ENCODE measurements around the gene MCU. TPM values are rescaled to one million over a fixed set of nuclear protein-coding genes. Genes with fewer than 3 reads are reported as not detected.

MCU gene
- polyA plus RNA-seq, 1 donor (not counting 4 experiments of a cell fraction or from before 2014, with no cell fraction given), result 103 TPM

DNA sequence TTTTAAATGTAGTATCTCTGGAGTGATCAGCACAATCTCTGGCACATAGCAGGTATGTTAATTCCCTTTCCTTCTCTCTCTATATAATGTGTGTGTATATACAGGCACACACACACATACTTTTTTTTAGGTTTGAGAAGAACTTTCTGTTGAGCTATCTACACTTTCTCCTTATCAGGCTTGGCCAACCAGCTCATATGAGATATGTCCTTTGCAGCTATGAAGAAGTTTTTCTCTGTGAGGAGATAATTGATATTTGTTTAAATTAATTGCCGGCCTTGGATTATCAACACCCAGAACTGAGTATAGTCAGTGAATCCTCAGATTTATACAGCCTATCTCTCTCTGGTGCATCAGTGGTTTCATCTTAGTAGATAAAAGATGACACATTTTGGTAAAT lies 2.3 kb upstream of the MCU start:
- Histone ChIP-seq H3K9me1 (ENCODE audit: control insufficient read depth, extremely low read depth, insufficient read depth, low read length) (no peaks in the 10 kb centered on the region), H3K9me3 (ENCODE audit: control insufficient read depth, low read depth, low read length) (no peaks in the 10 kb centered on the region), H2AFZ (ENCODE audit: control insufficient read depth, low read length) (peak overlapping the region; percentile 4), H3K9ac (ENCODE audit: control insufficient read depth, extremely low read depth, insufficient read depth, low read length) (no peak overlapping the region), H3K36me3 (ENCODE audit: control insufficient read depth in 2 of 2, extremely low read depth in 1 of 2, insufficient read depth in 2 of 2, low read length in 2 of 2) (no peaks in the 10 kb centered on the region), H3K4me3 (ENCODE audit: control insufficient read depth in 2 of 3, extremely low read depth in 1 of 3, insufficient read depth in 2 of 3, low read depth in 1 of 3, low read length in 3 of 3) (no peak overlapping the region), H3K4me1 (ENCODE audit: control insufficient read depth, extremely low read depth, insufficient read depth, low read length) (peaks cover 40% of the 10 kb centered on the region), H3K27ac (ENCODE audit: control insufficient read depth, insufficient read depth, low read length) (no peak overlapping the region), H4K20me1 (ENCODE audit: control insufficient read depth, extremely low read depth, insufficient read depth, low read length) (no peaks in the 10 kb centered on the region), H3K27me3 (ENCODE audit: control insufficient read depth, extremely low read depth, insufficient read depth, low read length) (no peaks in the 10 kb centered on the region), H3K79me2 (ENCODE audit: control insufficient read depth, insufficient read depth, low read length) (peaks cover 24% of the 10 kb centered on the region), H3K4me2 (ENCODE audit: control insufficient read depth, extremely low read depth, insufficient read depth, low read depth, low read length) (no peak overlapping the region)
- no peak for TF ChIP-seq EZH2 (IDR thresholded peaks at IDR 0.05; ENCODE audit: low read length)
- TF ChIP-seq, protein P1, sequence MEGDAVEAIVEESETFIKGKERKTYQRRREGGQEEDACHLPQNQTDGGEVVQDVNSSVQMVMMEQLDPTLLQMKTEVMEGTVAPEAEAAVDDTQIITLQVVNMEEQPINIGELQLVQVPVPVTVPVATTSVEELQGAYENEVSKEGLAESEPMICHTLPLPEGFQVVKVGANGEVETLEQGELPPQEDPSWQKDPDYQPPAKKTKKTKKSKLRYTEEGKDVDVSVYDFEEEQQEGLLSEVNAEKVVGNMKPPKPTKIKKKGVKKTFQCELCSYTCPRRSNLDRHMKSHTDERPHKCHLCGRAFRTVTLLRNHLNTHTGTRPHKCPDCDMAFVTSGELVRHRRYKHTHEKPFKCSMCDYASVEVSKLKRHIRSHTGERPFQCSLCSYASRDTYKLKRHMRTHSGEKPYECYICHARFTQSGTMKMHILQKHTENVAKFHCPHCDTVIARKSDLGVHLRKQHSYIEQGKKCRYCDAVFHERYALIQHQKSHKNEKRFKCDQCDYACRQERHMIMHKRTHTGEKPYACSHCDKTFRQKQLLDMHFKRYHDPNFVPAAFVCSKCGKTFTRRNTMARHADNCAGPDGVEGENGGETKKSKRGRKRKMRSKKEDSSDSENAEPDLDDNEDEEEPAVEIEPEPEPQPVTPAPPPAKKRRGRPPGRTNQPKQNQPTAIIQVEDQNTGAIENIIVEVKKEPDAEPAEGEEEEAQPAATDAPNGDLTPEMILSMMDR (optimal IDR thresholded peaks at IDR 0.05 in 1 of 3, IDR thresholded peaks at IDR 0.05 in 1 of 3, conservative IDR thresholded peaks at IDR 0.05 in 1 of 3; ENCODE audit: extremely low read depth in 1 of 3, insufficient read depth in 2 of 3, low read length in 3 of 3), result no peak
- dilution Hi-C loops (cut with MboI; ENCODE audit: extremely low pct_ligation_motif_present, low sequenced_read_pairs), result no loop called here
- FAIRE-seq (no peak), DNase-seq (ENCODE audit: low read depth, low spot score) (no peak)

DNA sequence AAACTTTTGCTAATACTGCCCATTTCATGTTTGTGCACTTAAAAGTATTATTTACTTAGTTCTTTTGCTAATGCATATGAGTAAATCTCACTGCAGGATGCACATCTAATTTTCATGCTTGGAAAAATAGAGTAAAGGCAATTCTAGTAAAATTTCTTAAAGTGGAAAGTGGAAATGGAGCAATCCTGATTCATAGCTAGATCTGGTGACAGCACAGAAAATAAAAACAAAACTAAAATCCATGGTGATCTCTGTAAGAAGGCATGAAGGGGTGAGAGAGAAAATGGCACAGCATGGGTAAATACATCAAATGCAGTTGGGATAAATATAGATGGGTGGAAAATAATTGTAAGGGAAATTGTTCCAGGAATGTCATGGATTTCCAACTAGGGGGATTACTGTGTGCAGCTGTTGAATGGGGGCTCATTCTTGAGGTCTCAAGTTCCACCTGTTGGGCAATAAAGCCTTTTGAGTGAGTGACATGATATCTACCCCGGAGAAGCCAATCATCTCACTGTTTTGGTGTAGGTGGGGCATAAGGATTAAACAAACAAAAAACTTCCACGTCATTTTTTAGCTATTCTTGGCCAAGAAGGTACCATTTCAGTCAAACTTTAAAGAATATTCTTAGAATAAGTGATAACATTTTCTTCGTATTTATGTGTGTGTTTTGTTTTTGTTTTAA lies 1.7 kb upstream of the MCU start:
- Histone ChIP-seq H3K4me3 (ENCODE audit: control insufficient read depth in 2 of 3, extremely low read depth in 1 of 3, insufficient read depth in 2 of 3, low read depth in 1 of 3, low read length in 3 of 3) (no peak overlapping the region), H3K79me2 (ENCODE audit: control insufficient read depth, insufficient read depth, low read length) (peaks cover 29% of the 10 kb centered on the region), H2AFZ (ENCODE audit: control insufficient read depth, low read length) (no peak overlapping the region), H3K4me2 (ENCODE audit: control insufficient read depth, extremely low read depth, insufficient read depth, low read depth, low read length) (no peak overlapping the region), H3K9ac (ENCODE audit: control insufficient read depth, extremely low read depth, insufficient read depth, low read length) (no peak overlapping the region), H4K20me1 (ENCODE audit: control insufficient read depth, extremely low read depth, insufficient read depth, low read length) (no peaks in the 10 kb centered on the region), H3K36me3 (ENCODE audit: control insufficient read depth in 2 of 2, extremely low read depth in 1 of 2, insufficient read depth in 2 of 2, low read length in 2 of 2) (no peaks in the 10 kb centered on the region), H3K9me3 (ENCODE audit: control insufficient read depth, low read depth, low read length) (no peaks in the 10 kb centered on the region), H3K27ac (ENCODE audit: control insufficient read depth, insufficient read depth, low read length) (no peak overlapping the region), H3K4me1 (ENCODE audit: control insufficient read depth, extremely low read depth, insufficient read depth, low read length) (peaks cover 42% of the 10 kb centered on the region), H3K27me3 (ENCODE audit: control insufficient read depth, extremely low read depth, insufficient read depth, low read length) (no peaks in the 10 kb centered on the region), H3K9me1 (ENCODE audit: control insufficient read depth, extremely low read depth, insufficient read depth, low read length) (no peaks in the 10 kb centered on the region)
- DNase-seq (ENCODE audit: low read depth, low spot score) (no peak), FAIRE-seq (no peak)
- dilution Hi-C loops (cut with MboI; ENCODE audit: extremely low pct_ligation_motif_present, low sequenced_read_pairs), result no loop called here
- TF ChIP-seq EZH2 (IDR thresholded peaks at IDR 0.05; ENCODE audit: low read length), result no peak
- TF ChIP-seq, protein P1 (optimal IDR thresholded peaks at IDR 0.05 in 1 of 3, IDR thresholded peaks at IDR 0.05 in 1 of 3, conservative IDR thresholded peaks at IDR 0.05 in 1 of 3; ENCODE audit: extremely low read depth in 1 of 3, insufficient read depth in 2 of 3, low read length in 3 of 3), result no peak

Data from keratinocyte (primary cell).